ENCODE results near the gene MCL1. TPM values are rescaled to one million over a fixed set of nuclear protein-coding genes. Genes with fewer than 3 reads are reported as not detected.
"Not testable (repeated sequence)": the region's sequence is repeated elsewhere in the genome, so short reads cannot be mapped to it uniquely, and the experiment has no call there.

Gene MCL1
- total RNA-seq, 1 donor from 2014 or later, result 256 TPM

DNA sequence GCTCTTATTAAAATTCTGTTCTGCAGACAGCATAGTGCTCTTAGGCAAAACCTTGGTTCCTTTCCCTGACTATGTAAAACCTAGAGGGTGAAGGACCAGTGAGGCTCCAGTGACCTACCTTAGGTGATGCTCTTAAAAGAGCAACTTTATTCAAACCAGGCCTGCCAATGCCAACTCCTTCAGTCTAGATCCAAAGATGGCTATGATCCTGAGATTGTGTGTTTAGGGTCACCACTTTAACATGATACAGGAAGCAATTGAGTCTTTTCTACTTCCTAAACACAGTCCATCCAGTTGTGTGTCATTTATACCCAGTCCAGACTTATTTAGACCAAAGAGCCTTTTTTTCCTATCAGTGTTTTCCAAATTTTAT lies 10.8 kb downstream of the MCL1 start:
- no peak for DNase-seq

DNA sequence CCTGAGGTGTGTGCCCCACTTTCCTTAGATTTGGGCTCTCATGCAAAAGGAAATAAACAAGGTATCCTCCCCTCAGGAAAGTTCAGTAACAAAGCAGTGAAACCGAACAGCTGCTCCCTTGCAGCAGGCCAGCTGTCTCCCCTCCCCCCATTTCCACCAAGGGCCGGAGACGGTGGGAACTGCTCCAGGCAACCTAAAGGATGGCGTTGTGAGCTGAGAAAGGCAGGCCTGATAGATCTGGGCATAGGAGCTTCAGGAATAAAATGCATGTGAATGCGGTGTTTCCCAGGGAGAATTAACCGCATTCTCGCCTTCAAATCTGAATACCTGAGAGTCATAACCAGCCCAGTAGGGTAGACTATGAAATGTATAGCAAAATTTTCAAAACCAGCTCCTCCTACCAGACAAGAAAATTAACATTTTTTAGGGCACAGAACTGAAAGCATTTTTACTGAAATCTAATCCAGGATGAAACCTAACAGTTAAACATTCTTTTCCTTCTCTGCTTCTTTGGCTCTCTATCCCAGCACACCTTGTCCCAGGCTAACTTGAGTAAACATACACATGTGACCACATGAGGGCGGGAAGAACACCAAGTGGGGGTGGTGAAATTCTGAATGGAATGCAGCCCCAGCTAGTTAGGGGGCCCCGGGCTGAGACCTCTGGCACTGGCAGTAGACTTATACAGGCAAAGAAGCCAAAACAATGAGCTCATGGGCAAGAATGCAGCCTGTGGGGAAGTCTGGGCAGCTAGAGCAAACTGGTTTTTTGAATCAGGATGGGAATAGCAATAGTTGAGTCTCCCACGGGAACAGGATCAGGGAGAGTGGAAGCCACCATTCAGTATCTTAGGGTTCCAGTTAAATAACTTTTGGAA lies 11.5 kb downstream of the MCL1 start:
- peak; percentile 96 for DNase-seq

DNA sequence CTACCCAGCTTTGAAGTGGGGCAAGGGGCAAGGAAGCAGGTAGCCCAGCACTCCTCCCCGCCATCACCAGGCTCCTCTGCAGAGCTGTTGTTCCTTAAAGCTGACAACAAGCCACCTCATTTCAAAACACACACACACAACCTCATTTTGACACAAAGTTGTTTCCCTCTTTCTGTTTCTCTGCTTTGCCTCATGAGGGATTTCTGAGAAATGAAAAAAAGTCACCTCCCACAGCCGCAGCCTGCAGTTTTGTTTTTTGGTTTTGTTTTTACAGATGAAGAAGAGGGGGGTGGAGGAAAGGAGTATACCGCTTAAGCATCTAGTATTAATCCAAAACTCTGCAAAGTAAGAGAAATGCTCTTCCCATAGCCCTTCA lies 12.1 kb downstream of the MCL1 start:
- DNase-seq, result no peak

DNA sequence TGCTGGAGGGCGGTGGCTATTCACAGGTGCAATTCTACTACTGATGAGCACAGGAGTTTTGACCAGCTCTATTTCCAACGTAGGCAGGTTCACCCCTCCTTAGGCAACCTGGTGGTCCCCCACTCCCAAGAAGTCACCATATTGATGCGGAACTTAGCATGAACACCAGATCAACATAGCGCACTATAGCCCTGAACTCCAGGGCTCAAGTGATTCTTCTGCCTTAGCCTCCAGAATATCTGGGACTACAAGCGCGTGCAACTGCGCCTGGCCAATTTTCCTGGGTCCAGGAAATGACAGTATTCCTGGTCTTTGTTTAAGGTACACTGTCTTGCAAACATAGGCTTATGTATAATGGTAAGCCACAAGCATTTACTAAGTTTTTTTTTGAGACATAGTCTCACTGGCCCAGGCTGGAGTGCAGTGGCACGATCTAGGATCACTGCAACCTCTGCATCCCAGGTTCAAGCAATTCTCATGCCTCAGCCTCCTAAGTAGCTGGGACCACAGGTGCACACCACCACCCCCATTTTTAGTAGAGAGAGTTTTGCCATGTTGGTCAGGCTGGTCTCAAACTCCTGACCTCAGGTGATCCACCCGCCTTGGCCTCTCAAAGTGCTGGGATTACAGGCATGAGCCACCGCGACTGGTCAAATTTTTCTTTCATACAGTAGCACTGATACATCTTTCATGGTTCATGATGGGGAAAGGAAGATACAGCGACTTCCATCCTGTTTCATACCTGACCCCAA lies 12.6 kb downstream of the MCL1 start:
- no peak for DNase-seq

DNA sequence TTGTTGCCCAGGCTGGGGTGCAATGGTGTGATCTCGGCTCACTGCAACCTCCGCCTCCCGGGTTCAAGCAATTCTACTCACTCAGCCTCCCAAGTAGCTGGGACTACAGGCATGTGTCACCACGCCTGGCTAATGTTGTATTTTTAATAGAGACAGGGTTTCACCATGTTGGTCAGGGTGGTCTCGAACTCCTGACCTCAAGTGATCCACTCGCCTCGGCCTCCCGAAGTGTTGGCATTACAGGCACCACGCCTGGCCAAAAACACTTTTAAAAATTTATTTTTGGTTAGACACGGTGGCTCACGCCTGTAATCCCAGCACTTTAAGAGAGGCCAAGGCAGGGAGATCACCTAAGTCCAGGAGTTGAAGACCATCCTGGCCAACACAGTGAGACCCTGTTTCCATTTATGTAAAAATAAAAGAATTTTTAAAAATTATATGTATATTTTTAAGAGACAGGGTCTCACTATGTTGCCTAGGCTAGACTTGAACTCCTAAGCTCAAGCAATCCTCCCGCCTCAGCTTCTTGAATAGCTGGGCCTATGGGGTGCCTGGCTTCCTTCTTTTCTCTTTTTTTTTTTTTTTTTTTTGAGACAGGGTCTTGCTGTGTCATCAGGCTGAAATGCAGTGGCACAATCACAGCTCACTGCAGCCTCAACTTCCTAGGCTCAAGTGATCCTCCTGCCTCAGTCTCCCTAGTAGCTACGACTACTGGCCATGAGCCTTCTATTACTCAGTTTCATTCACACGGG lies 14.0 kb downstream of the MCL1 start:
- DNase-seq, result not testable (repeated sequence)

DNA sequence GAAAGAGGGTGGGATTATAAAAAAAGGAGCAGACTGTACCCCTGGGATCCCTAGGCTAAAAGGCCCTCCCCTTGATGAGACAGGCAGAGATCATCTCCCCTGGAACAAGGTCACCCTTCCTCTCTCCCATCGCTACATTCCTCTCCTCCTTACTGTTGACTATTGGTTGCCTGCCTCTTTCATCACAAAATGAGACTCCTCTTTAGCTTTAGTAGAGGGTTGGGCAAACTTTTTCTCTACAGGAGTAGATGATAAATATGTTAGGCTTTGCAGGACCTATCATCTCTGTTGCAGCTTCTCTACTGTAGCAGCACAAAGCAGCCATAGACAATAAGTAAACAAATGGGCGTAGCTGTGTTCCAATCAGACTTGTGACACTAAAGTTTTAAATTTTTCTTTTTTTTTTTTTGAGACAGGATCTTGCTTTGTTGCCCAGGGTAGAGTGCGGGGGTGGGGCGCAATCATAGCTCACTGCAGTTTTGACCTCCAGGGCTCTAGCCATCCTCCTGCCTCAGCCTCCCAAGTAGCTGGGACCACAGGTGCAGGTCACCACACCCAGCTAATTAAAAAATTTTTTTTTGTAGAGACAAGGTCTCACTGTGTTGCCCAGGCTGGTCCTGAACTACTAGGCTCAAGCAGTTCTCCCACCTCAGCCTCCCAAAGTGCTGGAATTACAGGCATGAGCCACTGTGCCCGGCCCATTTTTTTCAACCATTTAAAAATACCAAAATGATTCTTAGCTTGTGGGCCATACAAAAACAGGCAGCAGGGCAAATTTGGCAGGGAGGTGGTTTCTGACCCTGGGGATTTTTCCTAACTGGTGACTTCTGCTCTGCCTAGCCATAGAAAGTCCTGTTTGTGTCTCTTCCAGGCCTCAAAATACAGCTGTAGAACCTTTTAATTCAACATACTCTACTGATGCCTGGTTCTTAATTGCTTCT lies 15.1 kb downstream of the MCL1 start:
- no peak for DNase-seq

DNA sequence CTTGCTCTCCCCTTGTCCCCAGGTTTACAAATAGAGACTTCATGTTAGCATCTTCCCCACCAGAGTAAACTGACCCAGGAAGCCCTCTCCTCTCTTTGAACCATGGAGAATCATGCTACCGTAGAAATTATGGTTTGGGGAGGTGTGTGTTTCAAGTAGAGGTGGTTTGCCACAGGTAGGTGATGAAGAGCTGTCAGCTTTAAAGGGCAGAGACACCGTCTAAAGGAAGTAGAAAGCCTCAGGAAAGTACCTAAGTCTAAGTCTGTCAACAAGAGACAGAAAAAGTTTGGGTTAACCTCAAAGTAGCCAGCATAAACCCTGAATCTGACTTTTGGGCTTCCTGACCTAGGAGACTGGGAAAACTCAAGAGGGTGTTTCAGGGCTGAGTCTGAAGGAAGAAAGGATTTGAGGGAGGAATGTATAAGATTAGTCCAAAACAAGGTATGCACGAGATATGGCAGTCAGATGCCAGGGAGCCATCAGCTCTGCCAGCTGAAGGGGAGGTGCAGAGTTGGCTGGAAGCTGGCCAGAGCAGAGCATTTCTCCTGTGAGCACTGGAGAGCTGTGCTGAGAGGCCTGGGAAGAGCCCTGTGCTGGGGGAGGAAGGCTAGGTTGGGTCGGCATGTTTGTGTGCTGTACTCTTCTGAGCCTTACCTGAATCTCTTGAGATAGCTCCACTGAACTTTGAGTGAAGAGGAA lies 15.9 kb downstream of the MCL1 start:
- peak; percentile 75 for DNase-seq

DNA sequence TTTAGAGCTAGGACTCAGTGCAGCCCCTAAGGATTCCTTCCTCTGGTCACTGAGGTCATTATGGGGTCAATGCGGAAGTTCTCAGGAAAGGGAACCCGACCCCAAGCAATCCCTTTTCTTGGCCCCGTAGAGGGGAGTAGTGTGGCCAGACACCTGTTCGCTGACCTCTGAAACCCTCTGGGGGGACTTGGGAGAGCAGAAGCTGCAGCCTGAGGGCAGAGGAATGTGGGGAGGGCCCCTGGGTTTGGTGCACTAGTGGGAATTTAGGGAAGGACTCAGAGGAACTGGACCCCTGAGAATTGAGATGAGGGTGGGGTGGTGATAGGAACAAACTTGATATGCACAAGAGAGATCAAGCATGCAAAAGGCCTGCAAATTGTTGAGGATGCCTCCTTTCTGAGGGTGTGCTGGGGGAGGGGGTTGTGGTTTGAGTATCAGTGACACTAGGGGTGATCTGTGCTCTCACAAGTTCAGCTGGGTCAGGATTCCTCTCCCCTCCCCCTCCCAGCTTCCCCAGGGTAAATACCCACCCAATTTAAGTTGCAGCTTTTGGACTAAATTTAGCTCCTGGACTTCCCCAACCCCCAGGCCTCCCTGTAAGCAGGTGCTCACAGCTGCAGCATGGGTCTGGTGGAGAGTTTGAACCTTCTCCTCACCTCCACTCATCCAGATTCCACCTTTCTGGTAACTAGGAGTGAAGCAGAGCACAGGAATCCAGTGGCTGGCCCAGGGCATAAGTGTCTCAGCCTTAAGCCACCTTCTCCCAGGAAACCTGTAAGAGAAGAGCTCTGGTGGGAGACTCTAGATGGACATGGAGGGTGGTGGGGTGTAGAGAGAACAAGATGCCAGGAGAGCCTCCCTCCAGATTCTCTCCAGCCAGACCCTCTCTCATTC lies 16.7 kb downstream of the MCL1 start:
- DNase-seq, result peak; percentile 63

DNA sequence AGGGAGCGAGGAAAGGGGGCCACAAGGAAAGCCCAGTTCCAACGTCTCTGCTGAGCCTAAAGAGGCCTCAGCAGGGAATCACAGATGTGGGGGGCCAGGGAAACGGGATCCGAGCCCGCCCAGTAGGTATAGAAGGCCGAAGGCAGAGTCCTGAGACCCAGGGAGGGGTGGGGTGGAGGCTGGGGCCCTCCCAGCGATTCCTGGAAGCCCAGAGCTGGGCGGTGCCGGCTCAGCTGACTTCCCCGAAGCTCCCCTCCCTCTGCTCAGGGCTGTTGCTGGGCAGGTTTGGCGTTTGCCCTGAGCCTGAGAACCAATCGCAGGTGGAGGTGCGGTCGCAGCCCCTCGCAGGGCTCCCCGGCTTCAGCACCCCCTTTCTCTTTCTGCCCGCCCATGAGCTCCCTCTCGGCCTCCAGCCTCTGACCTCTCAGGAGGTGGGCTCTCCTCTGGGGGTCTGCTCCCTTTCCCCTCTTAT lies 17.4 kb downstream of the MCL1 start:
- DNase-seq, result peak; percentile 98

DNA sequence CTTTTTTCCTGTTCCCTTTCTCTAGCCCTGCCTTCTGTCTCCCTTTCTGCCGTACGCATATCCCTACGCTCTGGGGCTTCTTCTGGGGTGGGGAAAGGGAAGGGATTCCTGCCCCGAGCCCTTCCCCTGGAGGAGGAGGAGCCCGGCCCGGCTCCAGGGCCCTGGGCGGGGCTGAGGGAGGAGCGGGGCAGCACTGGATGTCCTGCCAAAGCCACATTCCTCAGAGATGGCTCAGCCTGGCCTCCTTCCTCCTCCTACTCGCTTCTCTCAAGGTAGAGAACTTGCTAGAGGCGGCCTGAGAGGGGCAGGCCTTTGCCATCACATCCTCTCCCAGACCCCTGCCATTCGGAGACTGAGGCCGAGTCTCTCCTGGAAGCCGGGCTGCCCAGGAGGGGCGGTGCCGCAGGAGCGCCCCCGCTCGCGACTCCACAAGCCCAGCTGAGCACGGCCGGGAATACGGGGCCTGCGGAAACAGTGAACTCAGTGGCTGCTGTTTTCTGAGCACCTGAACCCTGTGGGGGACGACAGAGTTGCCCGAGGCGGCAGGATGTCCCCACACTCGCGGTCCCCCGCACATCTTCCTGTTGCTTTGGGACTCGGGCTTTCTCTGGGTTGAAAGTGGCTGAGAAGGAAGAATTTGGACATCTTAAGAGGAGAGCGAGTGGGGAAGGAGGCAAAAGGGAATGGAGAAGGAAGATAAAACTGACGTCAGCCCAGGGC lies 18.0 kb downstream of the MCL1 start:
- DNase-seq, result peak; percentile 98

DNA sequence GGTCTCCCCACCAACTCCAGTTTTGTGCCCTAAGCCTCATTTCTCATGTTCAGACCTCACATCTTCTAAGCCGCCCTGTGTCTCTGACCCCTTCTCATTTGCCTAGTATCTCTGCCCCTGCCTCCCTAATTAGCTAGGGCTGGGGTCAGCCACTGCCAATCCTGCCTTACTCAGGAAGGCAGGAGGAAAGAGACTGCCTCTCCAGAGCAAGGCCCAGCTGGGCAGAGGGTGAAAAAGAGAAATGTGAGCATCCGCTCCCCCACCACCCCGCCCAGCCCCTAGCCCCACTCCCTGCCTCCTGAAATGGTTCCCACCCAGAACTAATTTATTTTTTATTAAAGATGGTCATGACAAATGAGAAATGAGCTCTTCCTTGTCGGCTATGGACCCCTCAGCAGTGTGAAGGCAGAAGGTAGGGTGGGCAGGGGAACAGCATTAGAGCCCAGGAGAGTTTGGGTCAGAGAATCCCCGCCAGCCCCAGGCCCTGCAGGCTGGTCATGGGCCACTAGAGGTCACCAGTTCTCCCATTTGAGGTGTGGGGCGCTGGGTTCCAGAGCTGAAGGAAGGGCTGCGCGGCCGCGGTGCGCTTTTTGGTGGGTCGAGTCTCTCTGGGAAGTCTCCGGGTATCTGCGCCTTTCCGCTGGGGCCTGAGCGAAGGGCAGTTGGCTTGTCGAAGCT lies 18.7 kb downstream of the MCL1 start:
- DNase-seq, result peak; percentile 96

DNA sequence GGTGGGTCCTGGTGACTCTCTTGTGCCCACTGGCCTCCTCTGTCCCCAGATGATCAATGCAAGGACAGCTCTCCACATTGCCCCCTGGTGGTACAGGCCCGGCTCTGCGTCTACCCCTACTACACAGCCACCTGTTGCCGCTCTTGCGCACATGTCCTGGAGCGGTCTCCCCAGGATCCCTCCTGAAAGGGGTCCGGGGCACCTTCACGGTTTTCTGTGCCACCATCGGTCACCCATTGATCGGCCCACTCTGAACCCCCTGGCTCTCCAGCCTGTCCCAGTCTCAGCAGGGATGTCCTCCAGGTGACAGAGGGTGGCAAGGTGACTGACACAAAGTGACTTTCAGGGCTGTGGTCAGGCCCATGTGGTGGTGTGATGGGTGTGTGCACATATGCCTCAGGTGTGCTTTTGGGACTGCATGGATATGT lies 19.4 kb downstream of the MCL1 start:
- peak; percentile 87 for DNase-seq

DNA sequence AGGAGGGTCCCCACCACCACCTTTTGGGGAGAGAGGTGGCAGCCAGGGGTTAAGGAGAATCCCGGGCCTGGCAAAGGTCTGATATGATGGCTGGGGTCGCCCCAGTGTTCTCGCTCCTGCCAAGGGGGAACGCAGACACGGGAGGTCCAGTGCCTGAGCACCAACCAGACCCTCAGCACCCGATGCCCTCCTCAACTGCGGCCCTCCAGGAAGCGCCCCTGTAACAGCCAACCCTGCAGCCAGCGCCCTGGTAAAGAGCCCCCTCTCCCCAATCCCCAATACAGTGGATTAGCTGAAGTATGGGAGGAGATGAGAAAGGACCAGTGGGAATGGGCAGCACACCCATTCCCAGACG lies 19.8 kb downstream of the MCL1 start:
- DNase-seq, result no peak

DNA sequence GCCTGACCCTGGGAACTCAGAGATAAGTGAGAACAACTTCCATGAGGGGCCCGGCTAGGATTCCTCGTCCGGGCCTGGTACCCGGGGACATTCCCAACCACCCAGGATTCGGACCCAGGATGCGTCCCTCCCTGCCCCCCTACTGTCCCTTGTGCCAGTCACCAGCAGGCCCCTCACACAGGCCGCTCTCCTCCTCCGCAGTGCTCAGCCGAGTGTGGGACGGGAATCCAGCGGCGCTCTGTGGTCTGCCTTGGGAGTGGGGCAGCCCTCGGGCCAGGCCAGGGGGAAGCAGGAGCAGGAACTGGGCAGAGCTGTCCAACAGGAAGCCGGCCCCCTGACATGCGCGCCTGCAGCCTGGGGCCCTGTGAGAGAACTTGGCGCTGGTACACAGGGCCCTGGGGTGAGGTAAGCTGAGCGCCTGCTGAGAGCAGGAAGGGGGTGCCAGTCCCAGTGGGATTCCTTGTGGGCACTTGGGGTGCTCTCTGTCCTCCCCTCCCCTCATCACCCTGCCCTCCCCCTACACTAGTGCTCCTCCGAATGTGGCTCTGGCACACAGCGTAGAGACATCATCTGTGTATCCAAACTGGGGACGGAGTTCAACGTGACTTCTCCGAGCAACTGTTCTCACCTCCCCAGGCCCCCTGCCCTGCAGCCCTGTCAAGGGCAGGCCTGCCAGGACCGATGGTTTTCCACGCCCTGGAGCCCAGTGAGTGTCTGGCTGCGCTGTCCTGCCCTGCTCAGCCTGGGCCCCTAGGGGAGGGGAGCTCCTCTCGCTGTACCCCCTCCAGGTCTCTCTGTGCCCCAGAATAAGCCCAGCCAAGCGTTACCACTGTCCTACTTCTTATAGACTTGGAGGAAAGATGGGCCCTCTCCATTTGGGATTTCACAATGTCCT lies 20.4 kb downstream of the MCL1 start:
- no peak for DNase-seq

DNA sequence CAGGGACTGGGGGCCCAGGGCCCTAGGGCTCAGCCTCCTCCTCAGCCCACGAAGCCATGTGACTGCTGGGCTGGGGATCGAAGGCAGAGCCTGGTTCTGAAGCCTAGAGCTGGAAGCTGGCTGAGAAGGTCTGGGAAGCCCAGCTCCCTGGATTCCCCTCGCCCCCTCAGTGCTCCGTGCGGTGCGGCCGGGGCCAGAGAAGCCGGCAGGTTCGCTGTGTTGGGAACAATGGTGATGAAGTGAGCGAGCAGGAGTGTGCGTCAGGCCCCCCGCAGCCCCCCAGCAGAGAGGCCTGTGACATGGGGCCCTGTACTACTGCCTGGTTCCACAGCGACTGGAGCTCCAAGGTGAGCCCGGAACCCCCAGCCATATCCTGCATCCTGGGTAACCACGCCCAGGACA lies 21.1 kb downstream of the MCL1 start:
- no peak for DNase-seq

DNA sequence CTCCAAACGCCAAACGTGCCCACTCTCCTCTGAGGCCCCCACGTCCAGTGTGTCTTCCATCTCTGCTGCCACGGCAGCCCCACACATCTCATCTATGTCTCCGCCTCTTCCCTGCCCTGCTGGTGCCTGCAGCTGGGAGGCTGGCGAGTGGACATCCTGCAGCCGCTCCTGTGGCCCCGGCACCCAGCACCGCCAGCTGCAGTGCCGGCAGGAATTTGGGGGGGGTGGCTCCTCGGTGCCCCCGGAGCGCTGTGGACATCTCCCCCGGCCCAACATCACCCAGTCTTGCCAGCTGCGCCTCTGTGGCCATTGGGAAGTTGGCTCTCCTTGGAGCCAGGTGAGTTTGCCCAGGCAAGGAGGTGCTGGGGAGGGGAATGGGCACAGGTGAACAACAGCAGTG lies 21.6 kb downstream of the MCL1 start:
- DNase-seq, result no peak

DNA sequence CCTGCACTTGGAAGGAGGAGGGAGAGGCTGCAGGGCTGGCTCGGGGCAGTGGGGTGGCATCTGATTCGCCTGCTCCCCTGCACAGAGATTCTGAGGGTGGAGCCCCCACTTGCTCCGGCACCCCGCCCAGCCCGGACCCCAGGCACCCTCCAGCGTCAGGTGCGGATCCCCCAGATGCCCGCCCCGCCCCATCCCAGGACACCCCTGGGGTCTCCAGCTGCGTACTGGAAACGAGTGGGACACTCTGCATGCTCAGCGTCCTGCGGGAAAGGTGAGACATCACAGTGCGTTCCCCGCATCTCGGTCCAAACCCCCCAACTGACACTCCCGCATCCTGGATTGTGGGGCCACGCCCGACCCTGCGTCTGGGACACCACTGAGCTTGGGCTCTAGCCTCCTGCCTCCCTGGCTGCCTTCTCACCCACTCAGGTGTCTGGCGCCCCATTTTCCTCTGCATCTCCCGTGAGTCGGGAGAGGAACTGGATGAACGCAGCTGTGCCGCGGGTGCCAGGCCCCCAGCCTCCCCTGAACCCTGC lies 22.3 kb downstream of the MCL1 start:
- DNase-seq, result no peak
